GM12878 (cell line): Measurements from ENCODE around the gene FAM163B. TPM values are rescaled to one million over a fixed set of nuclear protein-coding genes. Genes with fewer than 3 reads are reported as not detected.

ENCODE experiments used
- ATAC-seq: fragments of 200-7000 bp; cut with Tn5 transposase; 3 replicates; pipeline ENCODE4 v1.9.1; 2020; ENCODE audit warnings: mild to moderate bottlenecking, moderate library complexity
- BruUV-seq: library from RNA; stranded (reverse); fragments of 400-500 nt; replicated peaks from 2 replicates; lab custom pipeline; 2021; lab: Mats Ljungman, UMichigan
- CTCF ChIA-PET: fragments of 300-600 bp; sonication (Branson Sonifier 250); formaldehyde crosslinking; extraction: SDS; loops from one replicate; lab custom pipeline; 2021; ENCODE audit warnings: inconsistent platforms; lab: Yijun Ruan, JAX
- POLR2A ChIA-PET: fragments of 350-600 bp; formaldehyde crosslinking; extraction: SDS; loops from one replicate; lab custom pipeline; 2021; ENCODE audit warnings: inconsistent platforms; lab: Charles Lee
- RAD21 ChIA-PET: fragments of 300-600 bp; sonication (Branson Sonifier 250); formaldehyde crosslinking; loops from one replicate; lab custom pipeline; 2023; ENCODE audit warnings: antibody characterized with exemption; ENCODE audit not compliant: unreplicated experiment; lab: Charles Lee
- SMC1A ChIA-PET: fragments of 300-600 bp; sonication (Branson Sonifier 250); formaldehyde crosslinking; loops from one replicate; lab custom pipeline; 2023; ENCODE audit not compliant: unreplicated experiment, uncharacterized antibody; lab: Charles Lee
- DNase-seq: peaks from one replicate; pipeline ENCODE4 v3.0.0-alpha.2; 2011; ENCODE audit warnings: low read depth, low spot score
- FAIRE-seq: peaks from 3 replicates; lab custom pipeline; 2011; peaks lifted over from hg19 to GRCh38; lab: Jason Lieb, UNC
- H2AFZ ChIP-seq: 2 replicates; pipeline ENCODE4 v1.6.0; 2011; ENCODE audit warnings: low read depth, low read length, control low read depth; ENCODE audit not compliant: control insufficient read depth
- H3K27ac ChIP-seq: 2 replicates; pipeline ENCODE4 v1.5.1; 2011; ENCODE audit warnings: control low read depth; ENCODE audit not compliant: control insufficient read depth, insufficient read depth
- H3K27me3 ChIP-seq, 2 experiments: replicated peaks in 1 of 2; 2 replicates each; pipeline versions ENCODE4 v1.6.0 to v1.6.1; 2011; ENCODE audit warnings: low read length in 1 of 2; ENCODE audit not compliant: control insufficient read depth in 2 of 2, insufficient read depth in 2 of 2
- H3K36me3 ChIP-seq, 2 experiments: 2 replicates each; pipeline ENCODE4 v1.5.1; 2011; ENCODE audit warnings: low read length in 1 of 2; ENCODE audit not compliant: control insufficient read depth in 2 of 2, insufficient read depth in 2 of 2
- H3K4me1 ChIP-seq: 2 replicates; pipeline ENCODE4 v1.6.1; 2011; ENCODE audit warnings: mild to moderate bottlenecking, low read length, moderate library complexity, mixed read lengths; ENCODE audit not compliant: control insufficient read depth, insufficient read depth
- H3K4me2 ChIP-seq: 2 replicates; pipeline ENCODE4 v1.6.0; 2011; ENCODE audit warnings: control low read depth; ENCODE audit not compliant: control insufficient read depth, insufficient read depth
- H3K4me3 ChIP-seq: fragments of 200-600 bp; sonication (generic); 2 replicates; pipeline ENCODE4 v1.5.1; 2016
- H3K79me2 ChIP-seq: 2 replicates; pipeline ENCODE4 v1.6.0; 2011; ENCODE audit warnings: low read length; ENCODE audit not compliant: control insufficient read depth, insufficient read depth
- H3K9ac ChIP-seq: 2 replicates; pipeline ENCODE4 v1.8.0; 2011; ENCODE audit warnings: low read length, control low read depth, mixed read lengths; ENCODE audit not compliant: control insufficient read depth, insufficient read depth
- H3K9me3 ChIP-seq: replicated peaks from 3 replicates; pipeline ENCODE4 v1.5.1; 2011; ENCODE audit warnings: mild to moderate bottlenecking, low read length; ENCODE audit not compliant: control insufficient read depth, insufficient read depth
- H4K20me1 ChIP-seq: 2 replicates; pipeline ENCODE4 v1.6.0; 2011; ENCODE audit not compliant: control insufficient read depth, insufficient read depth
- BHLHE40 ChIP-seq, 2 experiments: fragments of 450-650 bp in 1 of 2; IDR thresholded peaks; 2 replicates each; pipeline ENCODE4 v1.6.1; 2011 to 2017; ENCODE audit warnings: low read depth in 2 of 2, borderline replicate concordance in 1 of 2, improper control_type of control experiment in 1 of 2, low read length in 1 of 2, mild to moderate bottlenecking in 1 of 2
- ELK1 ChIP-seq: IDR thresholded peaks from 2 replicates; pipeline ENCODE4 v1.6.1; 2012; ENCODE audit warnings: low read depth, low read length, improper control_type of control experiment
- MEF2B ChIP-seq: fragments of 450-650 bp; IDR thresholded peaks from 2 replicates; pipeline ENCODE4 v1.6.1; 2018; ENCODE audit warnings: mild to moderate bottlenecking, moderate library complexity; ENCODE audit not compliant: partially characterized antibody, poor library complexity, severe bottlenecking
- NRF1 ChIP-seq: conservative IDR thresholded peaks from 2 replicates; pipeline ENCODE4 v1.6.1; 2011; ENCODE audit warnings: mild to moderate bottlenecking, low read depth, low read length, improper control_type of control experiment
- SMARCA5 ChIP-seq: fragments of 450-650 bp; IDR thresholded peaks from 2 replicates; pipeline ENCODE4 v1.6.1; 2017; ENCODE audit warnings: mild to moderate bottlenecking
- WGBS: methylation state at CpG from one replicate; pipeline ENCODE4 v1.1.6; 2016; ENCODE audit warnings: low lambda C conversion rate; ENCODE audit not compliant: insufficient replicate concordance, insufficient coverage; ENCODE audit errors: missing lambda C conversion rate; 5-methylcytosine and 5-hydroxymethylcytosine counted together
- in situ Hi-C: fragments of 300-500 bp; cut with MboI; formaldehyde crosslinking; loops from 9 replicates; pipeline ENCODE4 v1.14.3; 2018; ENCODE audit warnings: mixed read lengths
- intact Hi-C: fragments of 100-400 bp; cut with micrococcal nuclease; formaldehyde crosslinking; loops from one replicate; pipeline ENCODE4 v1.14.2; 2022; ENCODE audit not compliant: unreplicated experiment
- polyA plus RNA-seq, 11 experiments: library from polyadenylated mRNA; depleted of rRNA in 4 of 11; unstranded in 6 of 11; stranded (reverse) in 5 of 11; fragments of >200 nt; fragmentation: Nextera tagmentation in 4 of 11; fragmentation: Illumina TruSeq in 1 of 11; extraction: Ambion mirVana in 4 of 11; extraction: Trizol in 1 of 11; gene quantifications; 1 replicate in 1 of 11; 2 replicates in 10 of 11; pipeline versions ENCODE4 v1.2.1 to v1.2.3, GENCODE V29; 2011 to 2016; ENCODE audit warnings: inconsistent platforms in 2 of 11, missing spikeins in 2 of 11, low read depth in 1 of 11
- total RNA-seq, 4 experiments: library from RNA; depleted of rRNA in 3 of 4; stranded (reverse); fragments of >200 nt in 3 of 4; fragmentation: Illumina TruSeq in 1 of 4; extraction: Trizol in 1 of 4; gene quantifications; 2 replicates each; pipeline versions ENCODE4 v1.2.1 to v1.2.3, GENCODE V29; 2013 to 2021

Gene FAM163B
- total and polyA plus RNA-seq, 10 of the 15 experiments (the other 5 are each of a cell fraction or from before 2014, with no cell fraction given) = not detected

DNA sequence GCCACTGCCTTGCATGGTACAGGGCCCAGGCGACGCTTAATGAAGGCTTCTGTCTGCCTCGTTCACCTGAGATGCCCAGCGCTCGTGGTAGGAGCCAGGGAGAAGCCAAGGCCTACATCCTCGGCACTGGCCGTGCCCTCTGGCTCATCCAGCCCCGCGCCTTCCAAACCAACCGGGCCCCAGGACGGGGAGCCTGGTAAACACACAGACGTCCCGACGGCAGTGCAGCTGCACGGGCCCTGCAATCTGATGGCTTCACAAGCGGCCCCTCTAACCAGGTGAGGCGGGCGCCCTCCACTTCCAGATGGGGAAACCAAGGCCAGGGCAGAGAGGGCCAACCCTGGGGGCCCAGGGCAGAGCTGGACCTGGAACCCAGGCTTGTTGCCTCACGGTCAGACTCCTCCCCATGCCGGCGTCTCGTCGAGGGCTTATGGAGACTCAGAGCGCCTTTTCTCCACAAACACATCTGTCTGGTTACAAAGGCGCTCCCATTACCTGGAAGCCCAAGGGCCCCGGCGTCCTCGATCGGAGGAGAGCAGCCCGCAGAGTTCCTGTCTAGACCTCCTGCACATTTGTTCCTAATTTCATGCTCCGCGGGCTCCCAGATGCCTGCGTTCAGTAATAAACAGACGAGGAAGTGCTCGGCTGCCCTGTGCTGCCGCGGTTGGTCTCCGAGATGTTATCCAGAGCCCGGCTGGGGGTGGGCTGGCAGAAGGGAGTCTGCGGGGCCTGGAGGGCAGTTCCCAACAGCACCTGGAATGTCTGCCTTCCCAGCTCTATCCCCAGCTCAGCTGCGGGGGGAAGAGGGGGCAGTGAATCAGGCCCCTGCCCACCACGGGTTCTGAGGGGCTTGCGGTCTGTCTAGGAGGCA is 23.5 kb downstream of the FAM163B start:
- Histone ChIP-seq H4K20me1 (no peaks in the 10 kb centered on the region), H3K27me3 (peaks cover 18 to 24% of the 10 kb centered on the region in 2 experiments), H3K4me2 (no peak overlapping the region), H3K9ac (no peak overlapping the region), H3K36me3 (no peaks in the 10 kb centered on the region), H3K4me3 (no peak overlapping the region), H3K27ac (no peak overlapping the region), H3K9me3 (no peaks in the 10 kb centered on the region; the same call in 2 of the 3 replicates), H3K79me2 (no peaks in the 10 kb centered on the region), H3K4me1 (no peaks in the 10 kb centered on the region), H2AFZ (no peak overlapping the region)
- TF ChIP-seq NRF1 (no peak), ELK1 (no peak), BHLHE40 (IDR thresholded peaks at IDR 0.05; ENCODE audit: borderline replicate concordance in 1 of 2, low read depth in 2 of 2, low read length in 1 of 2) (no peak), MEF2B (no peak), SMARCA5 (no peak)
- CTCF ChIA-PET = no interaction called here
- FAIRE-seq = no peak
- no peak for ATAC-seq
- POLR2A ChIA-PET = no interaction called here
- intact Hi-C loops = loop anchor here (5.0 to 10.0 kb wide), 2 partner anchors 139 to 407 kb away; partner anchors contain the start of gene VAV2
- in situ Hi-C loops = no loop called here
- no peak for DNase-seq
- SMC1A ChIA-PET = no interaction called here
- RAD21 ChIA-PET = no interaction called here
- BruUV-seq = no TSS peak
- 23% methylated on average over 41 of the region's 43 CpGs for WGBS
